HL-60/S4 (cell line): Measurements from ENCODE around the gene MKNK2.
"Not testable (repeated sequence)": the region's sequence is repeated elsewhere in the genome, so short reads cannot be mapped to it uniquely, and the experiment has no call there.

Source experiments
- in situ Hi-C: fragments of 300-500 bp; cut with MboI; formaldehyde crosslinking; loops from 2 replicates; pipeline ENCODE4 v1.14.3; 2022; ENCODE audit warnings: low sequenced_read_pairs

The MKNK2 gene

DNA sequence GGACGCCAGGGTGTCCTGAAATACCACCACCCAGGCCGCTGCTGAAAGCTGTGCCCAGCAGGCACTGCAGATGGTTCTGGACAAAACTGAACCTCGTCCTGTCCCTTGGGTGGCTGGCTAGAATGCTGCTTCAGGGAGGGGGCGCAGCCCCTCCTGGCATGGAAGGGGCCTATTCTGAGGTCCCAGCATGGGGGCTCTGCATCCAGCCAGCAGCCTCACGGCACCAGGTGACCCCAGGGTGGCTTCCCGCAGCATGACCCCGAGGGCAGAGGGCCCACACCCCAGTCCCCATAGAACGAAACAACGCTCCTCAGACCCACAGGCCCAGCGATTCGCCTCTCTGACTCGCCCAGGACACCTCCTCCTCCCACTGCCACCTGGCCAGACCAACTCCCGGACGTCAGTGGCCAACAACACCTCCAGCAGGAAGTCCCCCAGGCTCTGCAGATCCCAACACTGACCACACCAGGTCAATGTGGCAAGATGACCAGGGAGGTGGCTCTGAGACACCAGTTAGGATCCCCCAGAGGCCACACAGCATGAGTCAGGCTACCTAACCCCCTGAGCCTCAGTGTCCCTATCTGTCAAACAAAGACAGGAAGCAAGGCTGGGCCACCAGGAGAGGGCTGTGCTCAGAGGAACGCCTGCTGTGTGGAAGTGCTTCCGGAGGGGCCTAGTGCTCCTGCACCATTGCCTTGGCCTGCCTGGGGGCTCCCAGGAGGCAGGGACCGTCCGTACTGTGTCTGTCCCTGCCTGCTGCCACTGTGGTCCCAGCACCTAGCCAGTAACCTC is 6.1 kb downstream of the MKNK2 start:
- in situ Hi-C loops = no loop called here

GRCh38 chr19:2043961-2044708 is 6.9 kb downstream of the MKNK2 start:
- in situ Hi-C loops = no loop called here

GRCh38 chr19:2043251-2043641 is 7.8 kb downstream of the MKNK2 start:
- in situ Hi-C loops = no loop called here

DNA sequence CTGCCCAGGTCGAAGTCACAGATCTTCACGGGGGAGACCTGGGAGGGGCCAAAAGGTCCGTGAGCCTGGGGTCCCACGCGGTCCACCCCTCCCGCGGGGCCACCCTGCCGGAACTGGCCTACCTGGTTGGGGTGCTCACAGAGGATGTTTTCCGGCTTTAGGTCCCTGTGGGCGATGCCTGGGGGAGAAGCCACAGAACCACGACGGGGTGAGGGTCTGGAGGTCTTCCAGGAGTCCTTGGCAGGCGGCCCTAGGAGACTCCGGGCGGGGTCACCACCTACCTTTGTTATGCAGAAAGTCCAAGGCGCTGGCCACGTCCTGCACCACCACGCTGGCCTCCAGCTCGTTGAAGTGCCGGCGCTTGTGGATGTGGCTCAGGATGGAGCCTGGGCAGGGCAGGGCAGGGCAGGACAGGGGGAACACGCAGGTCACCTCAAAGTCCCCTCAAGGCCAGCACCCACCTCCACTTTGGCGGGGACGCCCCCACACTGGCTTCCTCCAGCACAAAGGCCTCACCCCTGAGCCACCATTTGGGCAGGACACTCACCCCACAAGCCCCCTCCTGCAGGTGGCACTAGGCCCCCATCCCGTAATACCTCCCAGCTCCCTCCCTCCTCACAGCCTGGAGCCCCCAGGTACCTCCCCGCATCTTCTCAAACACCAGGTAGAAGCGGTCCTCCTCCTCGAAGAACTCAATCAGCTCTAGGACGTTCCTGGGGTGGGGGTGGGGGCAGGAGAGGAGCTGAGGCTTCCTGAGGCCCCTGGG is 8.4 kb downstream of the MKNK2 start:
- in situ Hi-C loops = no loop called here

DNA sequence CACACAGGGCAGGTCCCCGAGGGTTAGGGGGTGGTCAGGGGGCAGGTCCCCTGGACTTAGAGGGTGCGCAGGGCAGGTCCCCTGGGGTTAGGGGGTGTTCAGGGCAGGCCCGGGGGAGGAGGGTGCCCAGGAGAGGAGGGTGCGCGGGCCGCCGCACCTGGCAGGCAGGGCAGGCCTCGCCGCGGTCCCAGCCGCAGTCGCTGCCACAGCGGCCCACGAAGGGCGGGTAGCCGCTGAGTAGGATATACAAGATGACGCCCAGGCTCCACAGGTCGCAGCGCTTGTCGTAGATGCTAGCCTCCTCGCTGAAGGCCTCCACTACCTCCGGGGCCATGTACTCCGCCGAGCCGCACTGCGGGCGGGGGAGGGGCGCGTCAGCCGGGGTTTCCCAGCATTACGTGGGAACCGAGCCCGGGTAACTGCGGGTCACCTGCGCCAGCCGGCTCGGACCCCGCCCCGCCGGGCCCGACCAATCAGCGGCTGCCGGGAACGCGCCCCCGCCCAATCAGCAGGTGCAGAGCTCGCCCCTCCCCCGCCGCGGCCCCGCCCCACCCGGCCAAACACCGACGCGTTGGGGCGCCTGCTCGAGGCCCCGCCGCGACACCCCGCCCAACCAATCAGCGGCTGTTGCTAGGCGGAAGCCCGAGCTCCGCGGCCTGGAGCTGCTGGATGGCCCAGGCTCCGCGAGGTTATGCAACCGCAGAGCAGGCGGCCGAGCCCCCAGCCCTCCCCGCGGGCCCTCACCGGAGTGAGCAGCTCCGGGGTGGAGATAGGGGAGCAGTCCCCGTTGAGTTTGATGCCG is 9.2 kb downstream of the MKNK2 start:
- in situ Hi-C loops = no loop called here

GRCh38 chr19:2041433-2041682 is 9.7 kb downstream of the MKNK2 start:
- in situ Hi-C loops = no loop called here

DNA sequence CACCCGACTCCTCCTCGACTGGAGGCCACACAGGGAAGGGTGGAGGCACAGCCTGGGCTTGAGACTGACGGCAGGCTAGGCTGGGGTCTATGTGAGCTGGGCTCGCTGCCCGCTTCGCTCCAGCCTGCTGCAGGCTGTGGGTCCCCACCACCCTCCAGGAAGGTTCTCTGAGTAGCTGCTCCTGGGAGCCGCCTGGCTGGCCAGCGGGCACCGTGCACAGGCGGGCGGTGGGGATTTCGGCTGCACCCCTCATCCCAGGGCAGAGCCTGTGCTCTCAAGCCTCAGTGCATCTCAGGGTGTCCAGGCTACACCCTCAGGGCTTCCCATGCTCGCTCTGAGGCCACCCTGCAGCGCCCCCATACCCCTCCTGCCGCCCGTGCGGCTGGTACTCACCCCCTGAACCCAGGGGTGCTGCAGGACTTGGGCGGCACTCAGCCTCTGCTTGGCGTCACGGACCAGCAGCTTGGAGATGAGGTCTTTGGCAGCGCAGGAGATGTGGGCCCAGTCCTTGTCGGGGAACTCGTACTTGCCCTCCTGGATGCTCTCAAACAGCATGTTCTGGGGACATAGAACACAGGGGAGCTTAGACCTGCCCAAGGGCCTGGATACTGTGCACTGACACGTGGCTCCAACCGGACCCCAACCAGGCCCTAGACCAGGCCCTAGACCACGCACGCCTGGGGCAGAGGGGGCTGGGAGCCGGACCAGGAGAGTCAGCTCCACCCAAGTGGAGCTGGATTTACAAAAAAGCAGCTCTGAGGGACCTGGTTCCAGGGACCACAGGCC is 10.2 kb downstream of the MKNK2 start:
- in situ Hi-C loops = no loop called here

GRCh38 chr19:2039959-2040646 is 10.9 kb downstream of the MKNK2 start:
- in situ Hi-C loops = no loop called here

DNA sequence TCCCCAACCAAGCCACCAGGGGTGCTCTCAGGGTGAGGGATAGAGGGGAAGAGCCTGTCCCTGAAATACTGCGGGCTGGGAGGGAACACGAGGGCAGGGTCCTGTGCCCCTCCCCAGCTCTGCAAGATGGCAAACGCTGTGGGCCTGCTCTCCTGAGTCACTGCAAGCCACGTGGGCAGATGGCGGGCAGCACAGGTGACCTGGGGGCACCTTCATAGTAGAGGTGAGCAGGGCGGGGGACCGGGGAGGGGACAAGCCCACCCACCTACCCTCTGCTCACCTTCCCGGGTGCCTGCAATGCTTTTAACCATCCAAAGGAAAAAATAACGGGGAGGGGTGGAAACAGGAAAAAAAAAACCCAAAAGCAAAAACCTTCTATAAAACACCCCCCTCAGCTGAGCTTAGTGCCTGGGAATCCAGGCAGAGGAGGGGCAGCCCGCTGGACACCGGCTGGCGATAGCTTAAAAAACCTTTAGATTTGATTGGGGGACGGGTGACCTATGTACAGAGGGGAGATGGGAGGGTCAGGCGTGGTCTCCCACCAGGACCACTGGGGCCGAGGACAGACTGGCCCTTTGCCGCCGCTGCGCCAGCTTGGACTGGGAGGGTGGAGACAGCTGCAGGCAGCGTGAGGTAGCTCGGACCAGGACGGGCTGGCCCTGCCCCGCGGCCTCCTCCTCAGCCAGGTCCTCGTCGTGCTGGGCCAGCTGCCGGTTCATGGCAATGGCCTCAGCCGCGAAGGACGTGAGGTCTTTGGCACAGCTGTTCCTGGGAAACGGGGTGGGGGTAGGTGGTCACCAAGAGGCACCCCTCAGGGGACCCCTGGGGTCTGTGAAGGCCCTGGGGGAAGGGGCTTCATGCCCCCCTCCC is 11.7 kb downstream of the MKNK2 start:
- in situ Hi-C loops = no loop called here

DNA sequence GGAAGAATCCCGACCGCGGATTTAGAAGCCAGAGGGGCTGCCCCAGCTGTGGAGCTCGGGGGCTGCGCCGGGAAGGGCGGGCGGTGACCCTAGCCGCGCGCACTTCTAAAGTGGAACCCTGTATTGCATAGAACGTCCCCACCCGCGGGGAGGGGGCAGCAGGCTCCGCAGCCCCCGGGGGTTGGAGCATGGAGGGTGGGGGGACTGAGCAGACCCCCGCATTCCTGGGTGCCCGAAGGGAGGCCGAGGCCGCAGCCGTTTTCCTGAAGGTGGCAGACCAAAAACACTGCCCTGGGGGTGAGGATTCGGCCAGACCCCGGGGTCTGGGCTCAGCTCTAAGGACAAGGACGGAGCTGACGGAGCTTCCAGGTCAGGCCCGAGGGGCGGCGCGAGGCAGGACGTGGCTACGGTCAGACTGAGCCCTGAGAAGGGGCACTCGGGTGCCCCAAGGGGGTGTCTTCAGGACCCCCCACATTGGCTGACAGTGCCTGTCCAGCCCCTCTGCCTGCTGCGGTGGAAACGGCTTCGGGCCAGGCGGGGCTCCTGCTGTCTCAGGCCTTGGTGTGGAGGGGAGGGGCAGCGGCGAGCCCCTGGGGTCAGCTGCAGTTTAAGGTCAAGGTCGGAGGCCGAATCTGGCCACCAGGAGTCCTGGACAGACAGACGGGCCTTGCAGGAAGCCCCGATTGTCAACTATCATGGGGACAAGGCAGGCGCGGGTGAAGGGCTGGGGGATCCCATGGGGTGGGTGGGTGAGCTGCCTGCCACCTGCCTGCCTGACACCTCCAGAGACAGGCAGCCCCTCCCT is 12.6 kb downstream of the MKNK2 start:
- in situ Hi-C loops = no loop called here

DNA sequence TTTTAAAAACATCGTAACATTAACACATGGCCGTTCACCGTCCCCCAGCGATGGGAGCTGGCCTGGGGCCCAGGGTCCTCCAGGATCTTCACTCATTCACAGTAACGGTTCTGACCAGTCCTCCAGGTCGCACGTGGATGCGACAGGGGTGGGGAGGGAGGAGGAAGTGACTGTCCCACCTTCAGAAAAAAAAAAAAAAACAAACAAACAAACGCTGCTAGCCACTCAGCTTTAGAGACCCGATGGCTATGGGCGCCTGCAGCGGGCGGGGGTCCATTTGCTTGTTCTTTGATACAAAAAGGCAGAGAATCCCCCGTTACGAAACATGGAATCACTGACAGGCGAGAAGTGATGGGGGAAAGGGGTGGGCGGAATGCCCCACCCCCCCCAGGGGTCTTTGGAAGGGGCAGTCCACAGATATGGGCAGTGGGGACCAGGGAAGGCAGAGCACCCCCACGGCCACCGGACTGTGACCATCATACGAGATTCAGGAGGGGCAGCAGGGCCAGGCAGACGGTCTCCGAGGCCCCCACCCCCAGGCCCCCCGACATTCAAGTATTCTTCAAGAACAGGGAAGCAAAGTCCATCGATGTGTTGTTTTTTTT is 13.3 kb downstream of the MKNK2 start:
- in situ Hi-C loops = no loop called here

DNA sequence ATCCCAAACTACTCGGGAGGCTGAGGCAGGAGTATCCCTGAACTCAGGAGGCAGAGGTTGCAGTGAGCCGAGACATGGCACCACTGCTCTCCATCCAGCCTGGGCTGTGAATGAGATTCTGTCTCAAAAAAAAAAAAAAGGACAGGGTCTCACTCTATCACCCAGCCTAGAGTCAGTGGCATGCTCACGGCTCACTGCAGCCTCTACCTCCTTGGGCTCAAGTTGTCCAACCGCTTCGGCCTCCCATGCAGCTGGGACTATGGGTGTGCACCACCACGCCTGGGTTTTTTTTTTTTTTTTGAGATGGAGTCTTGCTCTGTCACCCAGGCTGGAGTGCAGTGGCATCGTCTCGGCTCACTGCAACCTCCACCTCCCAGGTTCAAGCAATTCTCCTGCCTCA is 14.6 kb downstream of the MKNK2 start:
- in situ Hi-C loops = no loop called here

DNA sequence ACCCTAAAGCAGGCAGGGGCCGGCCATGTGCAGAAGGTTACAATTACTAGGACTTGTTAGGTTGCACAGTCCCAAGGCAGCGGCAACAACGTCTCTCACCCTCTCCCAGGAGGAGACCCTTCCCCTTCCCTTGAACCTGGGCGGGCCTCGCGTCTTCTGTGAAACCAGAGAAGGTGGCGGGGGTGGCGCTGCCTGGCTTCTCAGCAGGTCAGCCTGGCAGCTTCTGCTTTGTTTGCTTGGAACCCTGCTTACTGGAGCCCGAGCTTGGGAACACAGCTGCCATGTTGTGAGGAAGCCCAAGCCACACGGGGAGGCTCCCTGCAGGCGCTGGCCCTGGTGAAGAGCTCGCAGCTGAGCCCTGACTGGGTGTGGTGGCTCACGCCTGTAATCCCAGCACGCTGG is 15.5 kb downstream of the MKNK2 start:
- in situ Hi-C loops = no loop called here

- in situ Hi-C loops = no loop called here
Observed at GRCh38 chr19:2034729-2035589, 16.1 kb downstream of the MKNK2 start.

DNA sequence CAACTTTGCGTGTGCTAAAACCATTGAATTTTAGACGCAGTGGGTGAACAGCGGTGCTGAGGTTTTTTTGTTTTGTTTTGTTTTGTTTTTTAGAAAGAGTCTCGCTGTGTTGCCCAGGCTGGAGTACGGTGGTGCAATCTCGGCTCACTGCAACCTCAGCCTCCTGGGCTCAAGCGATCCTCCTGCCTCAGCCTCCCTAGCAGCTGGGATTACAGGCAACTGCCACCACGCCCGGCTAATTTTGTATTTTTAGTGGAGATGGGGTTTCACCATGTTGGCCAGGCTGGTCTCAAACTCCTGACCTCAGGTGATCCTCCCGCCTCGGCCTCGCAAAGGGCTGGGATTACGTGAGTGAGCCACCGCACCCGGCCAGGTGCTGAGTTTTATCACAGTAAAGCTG is 16.8 kb downstream of the MKNK2 start:
- in situ Hi-C loops = not testable (repeated sequence)

GRCh38 chr19:2033825-2034159 is 17.3 kb downstream of the MKNK2 start:
- in situ Hi-C loops = no loop called here
